Measurements from ENCODE around the gene ZNF607. TPM values are rescaled to one million over a fixed set of nuclear protein-coding genes. Genes with fewer than 3 reads are reported as not detected.

ZNF607 gene
- total and polyA plus RNA-seq, 10 of the 15 experiments (the other 5 are each of a cell fraction or from before 2014, with no cell fraction given) = 0.47 to 5.7 (median 2.2) TPM

DNA sequence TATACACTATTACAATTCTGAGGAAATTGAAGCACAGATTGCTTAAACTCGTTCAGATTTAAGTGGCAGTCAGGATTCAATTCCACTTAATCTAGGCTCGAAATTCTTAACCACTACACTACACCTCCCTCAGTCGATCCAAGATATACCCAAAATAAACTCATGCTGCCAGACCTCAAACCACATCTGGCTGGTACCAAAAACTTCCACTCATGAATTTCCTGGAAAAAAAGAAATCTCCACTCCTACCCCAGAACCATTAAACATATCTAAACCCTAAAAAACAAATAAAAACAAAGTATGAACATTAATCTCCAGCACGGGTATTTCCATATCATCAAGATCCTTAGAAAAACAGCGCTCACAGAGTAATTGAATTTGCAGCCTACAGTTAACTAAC, 65.4 kb downstream of the ZNF607 start (continued):
- TF ChIP-seq HSF1 (IDR thresholded peaks at IDR 0.05; ENCODE audit: low read depth, low read length) (no peak), MXI1 (IDR thresholded peaks at IDR 0.05; ENCODE audit: low read depth, low read length) (no peak), ZNF687 (IDR thresholded peaks at IDR 0.05) (no peak), RELB (IDR thresholded peaks at IDR 0.05; ENCODE audit: low read depth) (no peak), GATAD2B (conservative IDR thresholded peaks at IDR 0.05; ENCODE audit: low read depth) (no peak), NR2F1 (conservative IDR thresholded peaks at IDR 0.05) (no peak), FOXK2 (IDR thresholded peaks at IDR 0.05) (no peak)

Small RNAs within 50 kb of the gene (small RNA-seq; reads per million reads assigned to genes)
- gene SELENOKP1 = not detected

Other genes starting within 250 kb of the ZNF607 start
- 0.27 and 0.28 TPM in 2 replicates for gene ZNF793, start 212.8 kb downstream of the ZNF607 start, total RNA-seq (2014; rRNA removed)
- gene ZNF793, start 212.8 kb downstream of the ZNF607 start, total RNA-seq (2014; rRNA removed; fragmentation: Illumina TruSeq; extraction: Trizol) = 0.31 and 0.32 TPM in 2 replicates
- 0.56 and 0.62 TPM in 2 replicates for gene ZNF793, start 212.8 kb downstream of the ZNF607 start, total RNA-seq (2021)
- gene ZNF793, start 212.8 kb downstream of the ZNF607 start, polyA plus RNA-seq (2011; rRNA removed) = 0.99 and 1.1 TPM in 2 replicates
- gene ZNF793, start 212.8 kb downstream of the ZNF607 start, polyA plus RNA-seq (2014; fragmentation: Illumina TruSeq; extraction: Trizol) = 0.35 and 1.4 TPM in 2 replicates
- gene ZNF793, start 212.8 kb downstream of the ZNF607 start, polyA plus RNA-seq (2014; fragmentation: Nextera tagmentation; extraction: Ambion mirVana) = under 1 TPM; 0.10 to 0.15 TPM
- 0.27 and 0.61 TPM in 2 replicates for gene ZNF793, start 212.8 kb downstream of the ZNF607 start, polyA plus RNA-seq (2014; rRNA removed)
- gene ZNF793, start 212.8 kb downstream of the ZNF607 start, polyA plus RNA-seq (2016; fragmentation: Nextera tagmentation; extraction: Ambion mirVana) = under 1 TPM; 0.23 to 0.51 TPM
- gene ZNF571, start 125.0 kb downstream of the ZNF607 start, total RNA-seq (2014; rRNA removed) = 0.22 and 0.34 TPM in 2 replicates
- 0.45 and 0.51 TPM in 2 replicates for gene ZNF571, start 125.0 kb downstream of the ZNF607 start, total RNA-seq (2014; rRNA removed; fragmentation: Illumina TruSeq; extraction: Trizol)
- gene ZNF571, start 125.0 kb downstream of the ZNF607 start, total RNA-seq (2021) = 0.38 and 0.56 TPM in 2 replicates
- 1.5 and 4.6 TPM in 2 replicates for gene ZNF571, start 125.0 kb downstream of the ZNF607 start, polyA plus RNA-seq (2011; rRNA removed)
- 0.38 and 0.44 TPM in 2 replicates for gene ZNF571, start 125.0 kb downstream of the ZNF607 start, polyA plus RNA-seq (2014; fragmentation: Illumina TruSeq; extraction: Trizol)
- gene ZNF571, start 125.0 kb downstream of the ZNF607 start, polyA plus RNA-seq (2014; fragmentation: Nextera tagmentation; extraction: Ambion mirVana) = under 1 TPM; 0.27 to 0.92 TPM
- 0.19 and 0.46 TPM in 2 replicates for gene ZNF571, start 125.0 kb downstream of the ZNF607 start, polyA plus RNA-seq (2014; rRNA removed)
- under 1 TPM; 0.57 to 0.99 TPM for gene ZNF571, start 125.0 kb downstream of the ZNF607 start, polyA plus RNA-seq (2016; fragmentation: Nextera tagmentation; extraction: Ambion mirVana)
- gene ZNF540, start 124.9 kb downstream of the ZNF607 start, total RNA-seq (2014; rRNA removed) = 0.17 and 0.38 TPM in 2 replicates
- gene ZNF540, start 124.9 kb downstream of the ZNF607 start, total RNA-seq (2014; rRNA removed; fragmentation: Illumina TruSeq; extraction: Trizol) = 0.18 and 0.41 TPM in 2 replicates
- 0.21 TPM in 1 of 2 replicates, not detected in the other for gene ZNF540, start 124.9 kb downstream of the ZNF607 start, total RNA-seq (2021)
- 2.3 and 3.4 TPM in 2 replicates for gene ZNF540, start 124.9 kb downstream of the ZNF607 start, polyA plus RNA-seq (2011; rRNA removed)
- 0.24 and 0.31 TPM in 2 replicates for gene ZNF540, start 124.9 kb downstream of the ZNF607 start, polyA plus RNA-seq (2014; fragmentation: Illumina TruSeq; extraction: Trizol)
- gene ZNF540, start 124.9 kb downstream of the ZNF607 start, polyA plus RNA-seq (2014; fragmentation: Nextera tagmentation; extraction: Ambion mirVana) = 1 to 10 TPM in 1 of 2 experiments, under 1 TPM in 1; 0.60 to 1.3 TPM
- 0.24 and 0.60 TPM in 2 replicates for gene ZNF540, start 124.9 kb downstream of the ZNF607 start, polyA plus RNA-seq (2014; rRNA removed)
- under 1 TPM; 0.54 to 0.76 TPM for gene ZNF540, start 124.9 kb downstream of the ZNF607 start, polyA plus RNA-seq (2016; fragmentation: Nextera tagmentation; extraction: Ambion mirVana)
- gene ZFP30, start 64.3 kb downstream of the ZNF607 start, total RNA-seq (2014; rRNA removed) = 7.7 and 12.8 TPM in 2 replicates
- 12.8 and 12.9 TPM in 2 replicates for gene ZFP30, start 64.3 kb downstream of the ZNF607 start, total RNA-seq (2014; rRNA removed; fragmentation: Illumina TruSeq; extraction: Trizol)
- gene ZFP30, start 64.3 kb downstream of the ZNF607 start, total RNA-seq (2021) = 11.6 and 12.5 TPM in 2 replicates
- gene ZFP30, start 64.3 kb downstream of the ZNF607 start, polyA plus RNA-seq (2011; rRNA removed) = 7.0 and 12.2 TPM in 2 replicates
- 6.1 and 6.8 TPM in 2 replicates for gene ZFP30, start 64.3 kb downstream of the ZNF607 start, polyA plus RNA-seq (2014; fragmentation: Illumina TruSeq; extraction: Trizol)
- gene ZFP30, start 64.3 kb downstream of the ZNF607 start, polyA plus RNA-seq (2014; fragmentation: Nextera tagmentation; extraction: Ambion mirVana) = 1 to 10 TPM; 1.4 to 2.2 TPM
- 4.7 and 7.5 TPM in 2 replicates for gene ZFP30, start 64.3 kb downstream of the ZNF607 start, polyA plus RNA-seq (2014; rRNA removed)
- gene ZFP30, start 64.3 kb downstream of the ZNF607 start, polyA plus RNA-seq (2016; fragmentation: Nextera tagmentation; extraction: Ambion mirVana) = 1 to 10 TPM; 4.1 to 5.4 TPM
- gene ZNF573, start 59.8 kb upstream of the ZNF607 start, total RNA-seq (2014; rRNA removed) = 2.2 and 2.3 TPM in 2 replicates
- 3.9 and 5.5 TPM in 2 replicates for gene ZNF573, start 59.8 kb upstream of the ZNF607 start, total RNA-seq (2014; rRNA removed; fragmentation: Illumina TruSeq; extraction: Trizol)
- gene ZNF573, start 59.8 kb upstream of the ZNF607 start, total RNA-seq (2021) = 2.2 and 2.5 TPM in 2 replicates
- 4.4 and 9.3 TPM in 2 replicates for gene ZNF573, start 59.8 kb upstream of the ZNF607 start, polyA plus RNA-seq (2011; rRNA removed)
- 0.54 and 1.3 TPM in 2 replicates for gene ZNF573, start 59.8 kb upstream of the ZNF607 start, polyA plus RNA-seq (2014; fragmentation: Illumina TruSeq; extraction: Trizol)
- 1 to 10 TPM in 1 of 2 experiments, under 1 TPM in 1; 0.38 to 1.9 TPM for gene ZNF573, start 59.8 kb upstream of the ZNF607 start, polyA plus RNA-seq (2014; fragmentation: Nextera tagmentation; extraction: Ambion mirVana)
- gene ZNF573, start 59.8 kb upstream of the ZNF607 start, polyA plus RNA-seq (2014; rRNA removed) = 0.82 and 1.4 TPM in 2 replicates
- gene ZNF573, start 59.8 kb upstream of the ZNF607 start, polyA plus RNA-seq (2016; fragmentation: Nextera tagmentation; extraction: Ambion mirVana) = 1 to 10 TPM; 2.5 TPM
- under 0.01 TPM in 1 of 2 replicates, not detected in the other for gene WDR87, start 186.8 kb upstream of the ZNF607 start, total RNA-seq (2014; rRNA removed)
- gene WDR87, start 186.8 kb upstream of the ZNF607 start, total RNA-seq (2014; rRNA removed; fragmentation: Illumina TruSeq; extraction: Trizol) = not detected in 2 replicates
- not detected in 2 replicates for gene WDR87, start 186.8 kb upstream of the ZNF607 start, total RNA-seq (2021)
- not detected in 2 replicates for gene WDR87, start 186.8 kb upstream of the ZNF607 start, polyA plus RNA-seq (2011; rRNA removed)
- gene WDR87, start 186.8 kb upstream of the ZNF607 start, polyA plus RNA-seq (2014; fragmentation: Illumina TruSeq; extraction: Trizol) = 0.03 TPM in 1 of 2 replicates, not detected in the other
- gene WDR87, start 186.8 kb upstream of the ZNF607 start, polyA plus RNA-seq (2014; fragmentation: Nextera tagmentation; extraction: Ambion mirVana) = not detected
- gene WDR87, start 186.8 kb upstream of the ZNF607 start, polyA plus RNA-seq (2014; rRNA removed) = not detected in 2 replicates
- gene WDR87, start 186.8 kb upstream of the ZNF607 start, polyA plus RNA-seq (2016; fragmentation: Nextera tagmentation; extraction: Ambion mirVana) = not detected
- gene SIPA1L3, start 187.4 kb upstream of the ZNF607 start, total RNA-seq (2014; rRNA removed) = 21.8 and 23.7 TPM in 2 replicates
- gene SIPA1L3, start 187.4 kb upstream of the ZNF607 start, total RNA-seq (2014; rRNA removed; fragmentation: Illumina TruSeq; extraction: Trizol) = 25.1 and 25.2 TPM in 2 replicates
- gene SIPA1L3, start 187.4 kb upstream of the ZNF607 start, total RNA-seq (2021) = 66.2 and 71.1 TPM in 2 replicates
- gene SIPA1L3, start 187.4 kb upstream of the ZNF607 start, polyA plus RNA-seq (2011; rRNA removed) = 8.5 and 14.3 TPM in 2 replicates
- gene SIPA1L3, start 187.4 kb upstream of the ZNF607 start, polyA plus RNA-seq (2014; fragmentation: Illumina TruSeq; extraction: Trizol) = 14.5 and 19.1 TPM in 2 replicates
- gene SIPA1L3, start 187.4 kb upstream of the ZNF607 start, polyA plus RNA-seq (2014; fragmentation: Nextera tagmentation; extraction: Ambion mirVana) = under 1 TPM; 0.24 to 0.63 TPM
- gene SIPA1L3, start 187.4 kb upstream of the ZNF607 start, polyA plus RNA-seq (2014; rRNA removed) = 19.2 and 24.2 TPM in 2 replicates
- gene SIPA1L3, start 187.4 kb upstream of the ZNF607 start, polyA plus RNA-seq (2016; fragmentation: Nextera tagmentation; extraction: Ambion mirVana) = 10 to 100 TPM; 17.7 to 23.3 TPM